Breast epithelium (tissue), 4 donors: ENCODE data around the gene EFNB1. TPM values are rescaled to one million over a fixed set of nuclear protein-coding genes. Genes with fewer than 3 reads are reported as not detected.

ENCODE experiments used
- DNase-seq, 2 donors: peaks; one replicate each; pipeline ENCODE4 v3.0.0-alpha.2; 2019; ENCODE audit warnings: low spot score in 2 of 2
- H3K27ac ChIP-seq, 2 donors: fragments of 200-600 bp; sonication (generic) in 1 of 2; one replicate each; pipeline ENCODE4 v1.5.1; 2016 to 2019; ENCODE audit warnings: mild to moderate bottlenecking in 1 of 2
- H3K27me3 ChIP-seq, 2 donors: fragments of 200-600 bp; sonication (generic) in 1 of 2; one replicate each; pipeline versions ENCODE4 v1.5.1 to v1.6.0; 2017 to 2019; ENCODE audit warnings: control low read depth in 1 of 2, mild to moderate bottlenecking in 1 of 2
- H3K36me3 ChIP-seq: fragments of 200-600 bp; one replicate; pipeline ENCODE4 v1.5.1; 2019
- H3K4me1 ChIP-seq, 2 donors: fragments of 200-600 bp; sonication (generic); one replicate each; pipeline ENCODE4 v1.5.1; 2016 to 2019; ENCODE audit warnings: control low read depth in 1 of 2
- H3K4me3 ChIP-seq, 3 donors: fragments of 200-600 bp; sonication (generic); 1 replicate in 2 of 3; 2 replicates in 1 of 3; pipeline ENCODE4 v1.5.1; 2016 to 2019; ENCODE audit warnings: mild to moderate bottlenecking in 3 of 3, moderate library complexity in 2 of 3
- H3K9me3 ChIP-seq, 2 donors: fragments of 200-600 bp; sonication (generic) in 1 of 2; one replicate each; pipeline ENCODE4 v1.5.1; 2016 to 2019; ENCODE audit warnings: control low read depth in 1 of 2
- POLR2A ChIP-seq: fragments of 450-650 bp; IDR thresholded peaks from one replicate; pipeline ENCODE4 v1.6.1; 2016; ENCODE audit warnings: antibody characterized with exemption, mild to moderate bottlenecking, moderate library complexity
- POLR2AphosphoS5 ChIP-seq, 3 donors: sonication (generic); formaldehyde crosslinking; IDR thresholded peaks; one replicate each; pipeline ENCODE4 v1.6.1; 2017; ENCODE audit warnings: antibody characterized with exemption in 3 of 3
- intact Hi-C: fragments of 100-400 bp; cut with DNase I; formaldehyde crosslinking; loops from one replicate; pipeline ENCODE4 v1.15.1; 2023; ENCODE audit warnings: low total_unique reads
- total RNA-seq, 3 donors: library from RNA; depleted of rRNA; stranded (reverse); fragments of >200 nt; gene quantifications; one replicate each; pipeline ENCODE4 v1.1.0, GENCODE V29; 2016
- TF ChIP-seq, protein P1 (sequence below), 3 donors: fragments of 450-650 bp; IDR thresholded peaks; one replicate each; pipeline ENCODE4 v1.5.1; 2016 to 2017; ENCODE audit warnings: antibody characterized with exemption in 3 of 3, mild to moderate bottlenecking in 3 of 3, moderate library complexity in 3 of 3

EFNB1 gene
- total RNA-seq, 3 donors from 2014 or later: 19.2 to 46.5 (median 41.4) TPM

DNA sequence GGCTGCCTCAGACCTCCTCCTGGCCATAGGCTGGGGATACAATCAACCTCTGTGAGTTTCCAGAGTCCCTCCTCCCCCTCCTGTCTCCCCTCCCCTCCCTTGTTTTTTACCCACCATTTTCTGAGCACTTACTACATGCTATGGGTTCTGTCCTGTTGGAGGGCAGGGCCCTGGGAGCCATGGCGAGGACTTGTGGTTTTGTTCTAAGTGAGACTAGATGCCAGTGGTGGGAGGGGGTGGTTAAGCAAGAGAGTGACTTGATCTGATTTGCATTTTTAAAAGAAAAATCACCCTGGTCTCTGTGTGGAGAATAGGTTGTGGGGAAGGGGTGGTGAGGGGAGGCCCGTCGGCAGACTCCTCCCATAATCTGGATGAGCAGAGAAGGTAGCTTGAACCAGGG, 39.5 kb downstream of the EFNB1 start:
- no peaks in the 10 kb centered on the region for H3K9me3 ChIP-seq
- intact Hi-C loops: no loop called here
- TF ChIP-seq, protein P1, sequence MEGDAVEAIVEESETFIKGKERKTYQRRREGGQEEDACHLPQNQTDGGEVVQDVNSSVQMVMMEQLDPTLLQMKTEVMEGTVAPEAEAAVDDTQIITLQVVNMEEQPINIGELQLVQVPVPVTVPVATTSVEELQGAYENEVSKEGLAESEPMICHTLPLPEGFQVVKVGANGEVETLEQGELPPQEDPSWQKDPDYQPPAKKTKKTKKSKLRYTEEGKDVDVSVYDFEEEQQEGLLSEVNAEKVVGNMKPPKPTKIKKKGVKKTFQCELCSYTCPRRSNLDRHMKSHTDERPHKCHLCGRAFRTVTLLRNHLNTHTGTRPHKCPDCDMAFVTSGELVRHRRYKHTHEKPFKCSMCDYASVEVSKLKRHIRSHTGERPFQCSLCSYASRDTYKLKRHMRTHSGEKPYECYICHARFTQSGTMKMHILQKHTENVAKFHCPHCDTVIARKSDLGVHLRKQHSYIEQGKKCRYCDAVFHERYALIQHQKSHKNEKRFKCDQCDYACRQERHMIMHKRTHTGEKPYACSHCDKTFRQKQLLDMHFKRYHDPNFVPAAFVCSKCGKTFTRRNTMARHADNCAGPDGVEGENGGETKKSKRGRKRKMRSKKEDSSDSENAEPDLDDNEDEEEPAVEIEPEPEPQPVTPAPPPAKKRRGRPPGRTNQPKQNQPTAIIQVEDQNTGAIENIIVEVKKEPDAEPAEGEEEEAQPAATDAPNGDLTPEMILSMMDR (IDR thresholded peaks at IDR 0.05): no peak
- TF ChIP-seq POLR2AphosphoS5 (IDR thresholded peaks at IDR 0.05) (no peak), POLR2A (no peak)
- no peak overlapping the region for H3K27ac ChIP-seq
- H3K27me3 ChIP-seq: peaks cover 0 to 63% of the 10 kb centered on the region in 2 donors
- DNase-seq: no peak
- no peak overlapping the region for H3K4me3 ChIP-seq
- no peaks in the 10 kb centered on the region for H3K4me1 ChIP-seq
- H3K36me3 ChIP-seq: no peaks in the 10 kb centered on the region

DNA sequence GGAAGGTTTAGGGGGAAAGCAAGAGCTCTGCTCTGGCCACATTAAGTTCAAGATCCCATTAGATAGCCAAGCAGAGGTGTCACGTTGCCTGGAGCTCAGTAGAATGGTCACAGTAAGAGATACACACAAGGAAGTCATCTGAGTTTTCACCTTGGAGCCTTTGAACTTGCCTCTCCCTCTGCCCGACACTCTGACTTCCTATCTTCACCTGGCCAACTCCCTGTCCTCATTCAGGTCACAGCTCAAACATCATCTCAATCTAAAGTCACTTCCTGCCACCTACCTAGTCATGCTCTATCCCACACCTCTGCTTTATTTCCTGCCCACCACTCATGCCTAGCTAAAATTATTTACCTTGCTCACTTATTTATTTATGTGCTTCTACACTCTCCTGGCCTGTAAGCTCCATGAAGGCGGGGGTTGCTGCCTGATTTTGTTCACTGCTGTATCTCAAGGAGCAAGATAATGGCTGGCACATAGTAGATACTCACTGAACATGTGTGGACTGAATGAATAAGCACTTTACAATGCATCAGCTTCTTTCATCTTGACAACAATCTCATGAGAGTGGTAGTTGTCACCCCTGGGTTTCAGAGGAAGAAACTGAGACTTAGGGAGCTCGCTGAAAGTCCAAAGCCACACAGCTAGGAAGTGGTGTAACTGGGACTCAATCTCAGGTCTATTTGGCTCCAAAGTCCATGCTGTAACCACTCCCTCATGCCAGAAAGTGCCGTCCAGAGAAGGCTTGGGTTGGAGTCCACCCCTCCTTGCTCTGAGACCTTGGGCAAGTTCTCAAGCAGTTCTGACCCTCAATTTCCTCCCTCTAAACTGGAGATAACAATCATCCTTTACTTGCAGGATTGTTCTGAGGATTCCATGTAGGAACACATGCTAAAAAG, 40.3 kb downstream of the EFNB1 start:
- TF ChIP-seq, protein P1 (IDR thresholded peaks at IDR 0.05): no peak
- TF ChIP-seq POLR2A (no peak), POLR2AphosphoS5 (IDR thresholded peaks at IDR 0.05) (no peak)
- no peak overlapping the region for H3K27ac ChIP-seq
- DNase-seq: no peak
- peaks cover 0 to 61% of the 10 kb centered on the region in 2 donors for H3K27me3 ChIP-seq
- no peaks in the 10 kb centered on the region for H3K4me1 ChIP-seq
- no peaks in the 10 kb centered on the region for H3K36me3 ChIP-seq
- no peaks in the 10 kb centered on the region for H3K9me3 ChIP-seq
- intact Hi-C loops: no loop called here
- H3K4me3 ChIP-seq: no peak overlapping the region

DNA sequence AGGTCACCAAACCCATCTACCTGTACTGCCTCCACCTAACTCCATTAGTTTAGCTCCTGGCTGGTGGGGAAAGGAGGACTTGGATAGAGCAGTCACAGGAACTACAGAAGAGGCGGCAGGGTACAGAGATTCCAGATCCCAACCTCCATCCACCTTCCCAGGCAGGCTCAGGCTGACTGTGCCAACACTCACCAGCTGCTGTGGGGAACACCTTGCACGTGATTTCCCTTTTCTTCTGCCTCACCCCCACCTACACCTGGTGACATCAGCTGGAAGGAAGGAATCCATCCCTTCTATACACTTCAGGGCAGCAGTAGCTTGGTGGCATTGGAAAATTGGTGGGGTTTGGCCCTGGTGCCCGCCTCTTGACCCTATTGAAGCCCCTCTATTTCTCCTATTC, 41.5 kb downstream of the EFNB1 start:
- no peak overlapping the region for H3K27ac ChIP-seq
- intact Hi-C loops: no loop called here
- H3K4me3 ChIP-seq: no peak overlapping the region
- peaks cover 0 to 66% of the 10 kb centered on the region in 2 donors for H3K27me3 ChIP-seq
- H3K36me3 ChIP-seq: no peaks in the 10 kb centered on the region
- no peaks in the 10 kb centered on the region for H3K9me3 ChIP-seq
- H3K4me1 ChIP-seq: no peaks in the 10 kb centered on the region
- TF ChIP-seq POLR2A (no peak), POLR2AphosphoS5 (IDR thresholded peaks at IDR 0.05) (no peak)
- TF ChIP-seq, protein P1 (IDR thresholded peaks at IDR 0.05): no peak
- no peak for DNase-seq

DNA sequence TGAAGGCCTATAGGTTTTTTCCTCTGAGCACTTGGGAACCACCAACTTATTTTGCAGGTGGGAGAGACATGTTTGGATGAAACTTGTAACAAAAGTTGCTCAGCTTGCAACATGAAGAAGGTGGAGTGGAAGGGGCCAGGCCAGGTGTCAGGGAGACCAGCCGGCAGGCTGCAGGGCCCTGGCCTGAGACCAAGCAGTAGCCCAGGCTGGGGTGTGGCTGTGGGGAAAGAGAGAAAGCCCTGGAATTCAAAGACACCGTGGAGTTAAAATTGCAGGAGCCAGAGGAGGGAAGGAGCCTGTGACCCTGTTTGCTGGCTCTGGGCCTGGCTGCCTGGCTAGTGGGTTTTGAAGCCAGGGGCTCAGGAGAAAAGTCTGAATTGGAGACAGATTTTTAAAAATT, 43.4 kb downstream of the EFNB1 start:
- Histone ChIP-seq H3K9me3 (no peaks in the 10 kb centered on the region), H3K36me3 (no peaks in the 10 kb centered on the region), H3K27ac (no peak overlapping the region), H3K27me3 (peaks cover 0 to 71% of the 10 kb centered on the region in 2 donors), H3K4me3 (no peak overlapping the region), H3K4me1 (no peaks in the 10 kb centered on the region)
- TF ChIP-seq, protein P1 (IDR thresholded peaks at IDR 0.05): no peak
- TF ChIP-seq POLR2A (no peak), POLR2AphosphoS5 (IDR thresholded peaks at IDR 0.05) (no peak)
- intact Hi-C loops: no loop called here
- no peak for DNase-seq

DNA sequence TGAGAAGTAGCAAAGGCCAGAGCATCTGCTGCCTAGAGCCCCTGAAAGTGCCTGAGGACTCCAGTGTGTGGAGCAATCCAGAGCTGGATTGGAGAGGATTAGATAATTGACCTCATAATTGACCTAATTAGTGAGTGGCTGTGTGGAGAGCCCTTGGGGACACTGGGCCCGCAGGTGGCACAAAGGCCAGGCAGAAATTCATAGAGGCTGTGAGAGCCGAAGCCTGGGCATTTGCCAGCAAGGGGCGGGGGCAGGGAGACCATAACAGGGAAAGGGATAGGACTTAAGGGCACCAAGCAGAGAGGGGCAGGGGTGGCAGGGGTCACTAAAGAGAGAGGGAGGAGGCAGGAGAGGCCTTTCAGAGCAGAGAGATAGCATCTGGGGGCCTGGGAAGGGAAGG, 45.3 kb downstream of the EFNB1 start:
- no peaks in the 10 kb centered on the region for H3K9me3 ChIP-seq
- no peak for DNase-seq
- TF ChIP-seq POLR2AphosphoS5 (IDR thresholded peaks at IDR 0.05) (no peak), POLR2A (no peak)
- TF ChIP-seq, protein P1 (IDR thresholded peaks at IDR 0.05): no peak
- no peaks in the 10 kb centered on the region for H3K4me1 ChIP-seq
- intact Hi-C loops: no loop called here
- peaks cover 0 to 71% of the 10 kb centered on the region in 2 donors for H3K27me3 ChIP-seq
- H3K36me3 ChIP-seq: no peaks in the 10 kb centered on the region
- no peak overlapping the region for H3K27ac ChIP-seq
- no peak overlapping the region for H3K4me3 ChIP-seq
